Measurements from ENCODE around the gene PCDHGB1. TPM values are rescaled to one million over a fixed set of nuclear protein-coding genes. Genes with fewer than 3 reads are reported as not detected.
A peak's percentile ranks its signal among the peaks of the same experiment; 100 is the strongest.

The PCDHGB1 gene
- total RNA-seq, 2 experiments from 2014 or later, result 3.0 to 4.1 TPM

GRCh38 chr5:141359790-141360426 lies 10.0 kb downstream of the PCDHGB1 start, which contains the start of gene PCDHGB2:
Gene PCDHGB2 (plus strand): TSS chr5:141359994. CDS start chr5:141360136, 142 bp downstream.
- peaks cover 15% of the 10 kb centered on the region for H3K36me3 ChIP-seq (ENCODE audit: insufficient read depth, low read length)
- H3K4me3 ChIP-seq (ENCODE audit: low read depth, low read length, poor library complexity, severe bottlenecking), result peak within 1 kb of the TSS; percentile 65
- peaks cover 42% of the 10 kb centered on the region for H3K4me1 ChIP-seq (ENCODE audit: insufficient read depth, low read length, poor library complexity, severe bottlenecking)
- CTCF ChIA-PET (ENCODE audit: unreplicated experiment), result interaction anchor here (0.6 to 1.2 kb wide), 4 partner anchors 10 to 198 kb away, joined by 3 to 7 read pairs (median 4); partner anchors contain the start of gene PCDHGB7
- DNase-seq (ENCODE audit: low spot score), result peak; percentile 85
- H4K20me1 ChIP-seq (ENCODE audit: insufficient read depth, low read length), result no peaks in the 10 kb centered on the region
- no peaks in the 10 kb centered on the region for H3K9me2 ChIP-seq (ENCODE audit: insufficient read depth, low read length)
- TF ChIP-seq CTCF (conservative IDR thresholded peaks at IDR 0.05; ENCODE audit: low read length) (peak; percentile 94), EZH2phosphoT487 (IDR thresholded peaks at IDR 0.05; ENCODE audit: borderline replicate concordance, low read depth, low read length) (no peak)
- H3K9me3 ChIP-seq (ENCODE audit: low read length), result no peaks in the 10 kb centered on the region; the same call in 1 of the 2 replicates
- H2AFZ ChIP-seq (ENCODE audit: low read length), result peak within 1 kb of the TSS; percentile 63
- BruUV-seq (replicated peaks), result TSS peak; percentile 72
- peaks cover 24% of the 10 kb centered on the region; the same call in 1 of the 2 replicates for H3K79me2 ChIP-seq (ENCODE audit: insufficient read depth, low read depth, low read length)
- H3K27ac ChIP-seq (ENCODE audit: low read depth, low read length, poor library complexity, severe bottlenecking), result peak within 1 kb of the TSS; percentile 21
- POLR2A ChIA-PET, result interaction anchor here (1.0 to 1.2 kb wide), 3 partner anchors 61 to 204 kb away, joined by 3 to 6 read pairs (median 3); partner anchors contain the start of gene PCDHGA11
- H3K4me2 ChIP-seq (ENCODE audit: low read length), result peak within 1 kb of the TSS; percentile 70
- intact Hi-C loops (cut with micrococcal nuclease; ENCODE audit: unreplicated experiment), result loop anchor here (1.0 to 10.0 kb wide), 4 partner anchors 52 to 204 kb away; partner anchors contain the start of genes PCDHB10, PCDHB11, PCDHGA10 and PCDHGC3

- DNase-seq (ENCODE audit: low spot score), result no peak
- intact Hi-C loops (cut with micrococcal nuclease; ENCODE audit: unreplicated experiment), result loop anchor here (5.0 kb wide), 1 partner anchor 117 kb away; the partner anchor contains the start of gene PCDHGC3
- Histone ChIP-seq H3K4me2 (ENCODE audit: low read length) (peak overlapping the region; percentile 70), H3K27ac (ENCODE audit: low read depth, low read length, poor library complexity, severe bottlenecking) (no peak overlapping the region), H3K9me3 (ENCODE audit: low read length) (no peaks in the 10 kb centered on the region; the same call in 1 of the 2 replicates), H3K36me3 (ENCODE audit: insufficient read depth, low read length) (peaks cover 22% of the 10 kb centered on the region), H3K9me2 (ENCODE audit: insufficient read depth, low read length) (no peaks in the 10 kb centered on the region), H4K20me1 (ENCODE audit: insufficient read depth, low read length) (no peaks in the 10 kb centered on the region), H2AFZ (ENCODE audit: low read length) (no peak overlapping the region; the same call in 1 of the 2 replicates), H3K79me2 (ENCODE audit: insufficient read depth, low read depth, low read length) (peaks cover 24% of the 10 kb centered on the region; the same call in 1 of the 2 replicates), H3K4me1 (ENCODE audit: insufficient read depth, low read length, poor library complexity, severe bottlenecking) (peaks cover 41% of the 10 kb centered on the region), H3K4me3 (ENCODE audit: low read depth, low read length, poor library complexity, severe bottlenecking) (peak overlapping the region; percentile 65)
- TF ChIP-seq EZH2phosphoT487 (IDR thresholded peaks at IDR 0.05; ENCODE audit: borderline replicate concordance, low read depth, low read length) (no peak), CTCF (conservative IDR thresholded peaks at IDR 0.05; ENCODE audit: low read length) (no peak)
- BruUV-seq (replicated peaks), result no TSS peak
- POLR2A ChIA-PET, result interaction anchor here (1.2 kb wide), 1 partner anchor 203 kb away, joined by 6 read pairs; no protein-coding TSS in a partner anchor
- CTCF ChIA-PET (ENCODE audit: unreplicated experiment), result interaction anchor here (1.2 kb wide), 1 partner anchor 9 kb away, joined by 4 read pairs; no protein-coding TSS in a partner anchor
Observed at GRCh38 chr5:141360685-141361084, 10.8 kb downstream of the PCDHGB1 start.

Data from OCI-LY7 (cell line).